Measurements from ENCODE around the gene USE1.

USE1 gene

GRCh38 chr19:17235300-17235970 is 20.3 kb downstream of the USE1 start:
- Histone ChIP-seq H3K4me3 (ENCODE audit: low read depth in 1 of 2, low read length in 1 of 2) (peak overlapping the region; percentile 65 to 71), H3K9me3 (no peaks in the 10 kb centered on the region), H3K27me3 (no peaks in the 10 kb centered on the region), H3K36me3 (no peaks in the 10 kb centered on the region), H3K4me1 (ENCODE audit: control insufficient read depth in 1 of 2, insufficient read depth in 1 of 2, low read depth in 1 of 2, low read length in 1 of 2) (peaks cover 11 to 16% of the 10 kb centered on the region in 2 experiments), H3K27ac (peak overlapping the region; percentile 58)
- peak; percentile 68 for TF ChIP-seq CTCF (IDR thresholded peaks at IDR 0.05)

- Histone ChIP-seq H3K27me3 (no peaks in the 10 kb centered on the region), H3K4me3 (ENCODE audit: low read depth in 1 of 2, low read length in 1 of 2) (peak overlapping the region; percentile 65 to 71), H3K4me1 (ENCODE audit: control insufficient read depth in 1 of 2, insufficient read depth in 1 of 2, low read depth in 1 of 2, low read length in 1 of 2) (peaks cover 11 to 16% of the 10 kb centered on the region in 2 experiments), H3K27ac (peak overlapping the region; percentile 58), H3K9me3 (no peaks in the 10 kb centered on the region), H3K36me3 (no peaks in the 10 kb centered on the region)
- no peak for TF ChIP-seq CTCF (IDR thresholded peaks at IDR 0.05)
These were observed 21.0 kb downstream of the USE1 start for GRCh38 chr19:17235971-17236777.

GRCh38 chr19:17236811-17237543 is 21.8 kb downstream of the USE1 start:
- no peaks in the 10 kb centered on the region for H3K36me3 ChIP-seq
- H3K9me3 ChIP-seq = no peaks in the 10 kb centered on the region
- no peaks in the 10 kb centered on the region for H3K27me3 ChIP-seq
- H3K4me1 ChIP-seq (ENCODE audit: control insufficient read depth in 1 of 2, insufficient read depth in 1 of 2, low read depth in 1 of 2, low read length in 1 of 2) = peaks cover 11 to 16% of the 10 kb centered on the region in 2 experiments
- no peak for TF ChIP-seq CTCF (IDR thresholded peaks at IDR 0.05)
- H3K27ac ChIP-seq = no peak overlapping the region
- H3K4me3 ChIP-seq (ENCODE audit: low read depth in 1 of 2, low read length in 1 of 2) = no peak overlapping the region

GRCh38 chr19:17237747-17238706 is 22.9 kb downstream of the USE1 start:
- Histone ChIP-seq H3K9me3 (no peaks in the 10 kb centered on the region), H3K36me3 (no peaks in the 10 kb centered on the region), H3K27me3 (peaks cover under 1% of the 10 kb centered on the region), H3K4me1 (ENCODE audit: control insufficient read depth in 1 of 2, insufficient read depth in 1 of 2, low read depth in 1 of 2, low read length in 1 of 2) (peaks cover 11 to 16% of the 10 kb centered on the region in 2 experiments), H3K4me3 (ENCODE audit: low read depth in 1 of 2, low read length in 1 of 2) (no peak overlapping the region), H3K27ac (no peak overlapping the region)
- no peak for TF ChIP-seq CTCF (IDR thresholded peaks at IDR 0.05)
